T-cell (primary cell): ENCODE data around the gene CDH8. TPM values are rescaled to one million over a fixed set of nuclear protein-coding genes. Genes with fewer than 3 reads are reported as not detected.

Experiments used
- ATAC-seq, 4 experiments: fragments of 200-7000 bp in 3 of 4; fragments of 150-1000 bp in 1 of 4; cut with Tn5 transposase; replicated peaks in 1 of 4; 1 replicate in 3 of 4; 2 replicates in 1 of 4; pipeline ENCODE4 v1.10.0; 2021; ENCODE audit warnings: moderate library complexity in 3 of 4, mild to moderate bottlenecking in 2 of 4, moderate number of reproducible peaks in 1 of 4
- CTCF ChIA-PET, 2 donors: fragments of 300-600 bp; sonication (Branson Sonifier 250); formaldehyde crosslinking; loops; one replicate each; lab custom pipeline; 2022; ENCODE audit warnings: antibody characterized with exemption in 2 of 2; lab: Charles Lee
- POLR2A ChIA-PET, 2 donors: fragments of 300-600 bp; sonication (Branson Sonifier 250); formaldehyde crosslinking; loops; one replicate each; lab custom pipeline; 2022; ENCODE audit warnings: antibody characterized with exemption in 2 of 2; lab: Charles Lee
- DNase-seq, 35 experiments: peaks; one replicate each; pipeline versions ENCODE4 v3.0.0 to v3.0.0-alpha.2; 2013 to 2023
- H3K27ac ChIP-seq: one replicate; pipeline ENCODE4 v1.5.1; 2013; ENCODE audit warnings: low read length
- H3K27me3 ChIP-seq, 2 experiments: replicated peaks in 1 of 2; 1 replicate in 1 of 2; 2 replicates in 1 of 2; pipeline versions ENCODE4 v1.6.1 to v1.7.0; 2013; ENCODE audit warnings: low read length in 1 of 2, mixed read lengths in 1 of 2; ENCODE audit not compliant: control insufficient read depth in 2 of 2, insufficient read depth in 2 of 2; ENCODE audit errors: extremely low read depth in 1 of 2
- H3K36me3 ChIP-seq, 2 donors: 1 replicate in 1 of 2; 2 replicates in 1 of 2; pipeline versions ENCODE4 v1.6.1 to v1.7.0; 2013; ENCODE audit warnings: low read length in 1 of 2; ENCODE audit not compliant: control insufficient read depth in 2 of 2, insufficient read depth in 1 of 2; ENCODE audit errors: extremely low read depth in 1 of 2
- H3K4me1 ChIP-seq, 2 experiments: 1 replicate in 1 of 2; 2 replicates in 1 of 2; pipeline versions ENCODE4 v1.6.1 to v1.7.0; 2013; ENCODE audit warnings: low read length in 2 of 2, mixed read lengths in 1 of 2; ENCODE audit not compliant: insufficient read depth in 2 of 2, control insufficient read depth in 1 of 2; ENCODE audit errors: extremely low read depth in 1 of 2
- H3K4me3 ChIP-seq, 2 donors: 1 replicate in 1 of 2; 2 replicates in 1 of 2; pipeline versions ENCODE4 v1.5.1 to v1.7.0; 2013; ENCODE audit warnings: mild to moderate bottlenecking in 2 of 2, low read length in 1 of 2, moderate library complexity in 1 of 2; ENCODE audit not compliant: control insufficient read depth in 1 of 2; ENCODE audit errors: extremely low read depth in 1 of 2
- H3K9me3 ChIP-seq: 2 replicates; pipeline ENCODE4 v1.7.0; 2013
- H3K27ac Mint-ChIP-seq, 2 donors: one replicate each; pipeline ENCODE4 v1.8.0; 2020 to 2021; ENCODE audit warnings: mild to moderate bottlenecking in 2 of 2, mixed read lengths in 2 of 2
- H3K27me3 Mint-ChIP-seq, 2 donors: one replicate each; pipeline ENCODE4 v1.8.0; 2021 to 2022; ENCODE audit warnings: mixed read lengths in 2 of 2
- H3K36me3 Mint-ChIP-seq: one replicate; pipeline ENCODE4 v1.8.0; 2021; ENCODE audit warnings: mixed read lengths
- H3K4me1 Mint-ChIP-seq, 3 donors: one replicate each; pipeline ENCODE4 v1.8.0; 2020 to 2022; ENCODE audit warnings: mixed read lengths in 3 of 3, mild to moderate bottlenecking in 1 of 3
- H3K4me3 Mint-ChIP-seq, 3 donors: one replicate each; pipeline ENCODE4 v1.8.0; 2020 to 2022; ENCODE audit warnings: mild to moderate bottlenecking in 3 of 3, mixed read lengths in 3 of 3, moderate library complexity in 3 of 3
- H3K9me3 Mint-ChIP-seq, 3 donors: one replicate each; pipeline ENCODE4 v1.8.0; 2020 to 2022; ENCODE audit warnings: mixed read lengths in 3 of 3
- WGBS: methylation state at CpG from one replicate; pipeline ENCODE4 v1.1.5; 2013; ENCODE audit warnings: missing lambda C conversion rate; ENCODE audit not compliant: insufficient coverage; 5-methylcytosine and 5-hydroxymethylcytosine counted together
- total RNA-seq, 35 experiments: library from RNA in 6 of 35; stranded (reverse) in 6 of 35; fragments of 120-200 nt in 1 of 35; gene quantifications; one replicate each; pipeline versions ENCODE4 v1.2.1 to v1.2.4 and lab custom pipeline; 2013 to 2026

CDH8 gene
- total RNA-seq, 5 donors from 2014 or later (not counting 1 experiment from before 2014, with no cell fraction given) = 0.39 to 1.0 TPM; not detected in 3

DNA sequence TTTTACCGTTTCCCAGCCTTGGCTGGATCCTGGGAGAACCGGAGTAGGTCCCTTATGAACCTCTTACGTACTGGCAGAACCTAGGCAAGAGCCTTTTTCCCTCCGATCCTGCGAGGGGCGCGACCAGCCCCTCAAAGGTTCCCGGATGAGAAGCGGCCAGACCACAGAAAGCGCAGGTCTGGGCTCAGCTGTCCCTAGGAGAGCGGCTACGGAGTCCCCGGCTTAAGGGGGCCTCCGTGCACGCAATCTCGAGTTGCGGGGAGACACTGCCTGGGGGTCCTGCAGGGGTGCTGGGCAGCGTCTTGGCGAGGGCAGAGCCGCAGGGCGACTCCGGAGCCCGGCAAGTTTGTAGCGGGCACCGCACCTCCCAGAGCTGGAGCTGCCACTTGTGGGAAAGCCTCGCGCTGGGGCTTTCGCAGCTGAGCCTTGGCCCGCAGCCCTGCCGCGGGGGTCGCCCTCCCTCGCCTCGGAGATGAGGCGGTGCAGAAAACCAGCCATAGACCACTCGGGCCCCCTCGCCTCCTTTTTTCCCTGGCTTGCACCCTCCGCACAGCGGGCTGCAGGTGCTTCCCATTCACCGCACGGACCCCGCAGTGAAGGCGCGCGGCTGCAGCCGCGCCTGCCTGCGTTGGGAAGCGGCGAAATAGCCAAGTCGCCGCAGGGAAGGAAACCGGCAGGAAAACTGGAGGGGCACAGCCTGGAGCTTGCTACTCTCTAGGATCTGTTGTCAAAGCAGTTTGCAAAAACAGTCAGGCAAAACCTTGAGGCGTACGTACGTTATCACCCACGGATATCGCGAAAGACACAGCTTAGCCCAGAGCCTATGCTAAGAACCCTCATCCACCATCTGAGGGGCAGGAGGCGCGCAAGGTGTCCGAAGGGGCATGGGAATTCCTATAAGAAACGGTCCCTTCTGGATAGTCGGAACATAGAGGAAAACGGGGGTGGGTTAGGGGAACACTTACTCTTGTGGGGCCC lies 834 bp downstream of the CDH8 start:
- 8% methylated on average over 58 of the region's 65 CpGs for WGBS
- CTCF ChIA-PET = no interaction called here
- no peaks in the 10 kb centered on the region for H3K4me1 Mint-ChIP-seq
- H3K4me3 Mint-ChIP-seq = no peak overlapping the region
- DNase-seq (no peak), ATAC-seq (no peak)
- H3K27me3 Mint-ChIP-seq = peaks cover 18 to 24% of the 10 kb centered on the region in 2 donors
- H3K36me3 Mint-ChIP-seq = no peaks in the 10 kb centered on the region
- Histone ChIP-seq H3K27ac (no peak overlapping the region), H3K4me1 (no peaks in the 10 kb centered on the region), H3K9me3 (no peaks in the 10 kb centered on the region), H3K27me3 (peaks cover 12 to 29% of the 10 kb centered on the region in 2 experiments), H3K36me3 (no peaks in the 10 kb centered on the region), H3K4me3 (no peak overlapping the region)
- POLR2A ChIA-PET = no interaction called here
- no peak overlapping the region for H3K27ac Mint-ChIP-seq
- peaks cover 13 to 27% (median 14%) of the 10 kb centered on the region in 3 donors for H3K9me3 Mint-ChIP-seq

DNA sequence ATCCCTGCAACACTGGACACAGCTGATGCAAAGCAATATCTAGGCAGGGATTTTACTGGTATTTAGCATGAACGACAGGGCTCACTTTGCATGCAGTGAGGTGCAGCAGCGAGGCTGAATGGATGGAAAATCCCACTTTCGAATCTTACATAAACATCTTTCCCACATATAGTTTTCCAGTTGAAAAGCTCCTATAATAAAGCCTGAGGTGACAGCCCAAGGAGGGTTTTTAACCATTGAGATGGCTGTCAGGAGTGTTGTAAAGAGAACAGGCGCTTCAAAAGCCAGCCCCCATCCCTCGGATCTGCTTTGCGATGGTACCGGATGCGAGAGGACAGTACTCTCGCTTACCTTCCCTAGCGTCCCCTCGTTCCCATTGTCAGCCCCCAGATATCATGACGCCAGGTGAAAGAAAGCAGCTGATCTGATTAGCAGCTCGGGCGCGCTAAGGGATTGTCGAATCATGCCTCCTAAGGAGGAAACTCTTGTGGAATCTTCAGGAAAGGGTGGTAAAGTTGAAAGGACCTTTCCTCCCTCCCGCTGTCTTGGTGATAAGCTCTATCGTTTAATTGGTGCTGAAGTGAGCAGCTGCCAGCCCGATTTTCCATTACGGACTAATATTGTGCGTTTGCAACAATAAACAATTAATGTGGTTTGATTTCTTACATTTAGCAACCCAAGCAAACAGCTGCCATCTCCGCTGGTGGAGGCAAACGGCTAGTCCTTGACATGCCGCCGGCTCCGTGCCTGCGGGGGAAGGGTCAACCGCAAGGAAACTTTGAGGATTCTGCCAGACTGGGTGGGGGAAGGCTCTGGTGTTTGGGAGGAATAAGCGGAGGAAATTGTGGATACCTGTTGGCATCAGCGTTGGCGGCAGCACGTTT lies 1.8 kb downstream of the CDH8 start:
- no peaks in the 10 kb centered on the region for H3K36me3 ChIP-seq
- CTCF ChIA-PET = no interaction called here
- peaks cover 12 to 29% of the 10 kb centered on the region in 2 experiments for H3K27me3 ChIP-seq
- Mint-ChIP-seq H3K27ac (no peak overlapping the region), H3K4me1 (no peaks in the 10 kb centered on the region), H3K36me3 (no peaks in the 10 kb centered on the region), H3K4me3 (no peak overlapping the region), H3K9me3 (peaks cover 14 to 28% (median 19%) of the 10 kb centered on the region in 3 donors), H3K27me3 (peaks cover 18 to 24% of the 10 kb centered on the region in 2 donors)
- no peak overlapping the region for H3K4me3 ChIP-seq
- no peak overlapping the region for H3K27ac ChIP-seq
- DNase-seq (no peak), ATAC-seq (no peak)
- POLR2A ChIA-PET = no interaction called here
- no peaks in the 10 kb centered on the region for H3K4me1 ChIP-seq
- 12% methylated on average over 15 of the region's 32 CpGs for WGBS
- H3K9me3 ChIP-seq = no peaks in the 10 kb centered on the region

DNA sequence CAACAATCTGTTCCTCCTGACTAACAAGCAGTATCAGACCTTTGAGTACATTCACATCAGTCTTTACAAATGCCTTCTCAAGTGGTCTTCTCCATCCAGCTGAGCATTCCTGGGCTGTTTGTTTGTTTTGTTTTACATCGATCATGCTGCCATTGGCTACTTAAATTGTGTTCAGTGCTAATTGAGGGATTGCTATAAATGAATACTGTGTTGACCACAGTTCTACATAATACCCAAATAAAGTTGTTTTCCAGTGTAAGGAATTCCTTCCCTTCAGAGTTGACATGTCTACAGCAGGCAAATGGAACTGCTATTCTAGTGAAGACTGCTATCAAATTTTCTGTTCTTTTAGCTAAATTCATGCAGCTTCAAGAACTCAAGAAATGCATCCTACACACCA lies 3.2 kb downstream of the CDH8 start:
- Histone ChIP-seq H3K36me3 (no peaks in the 10 kb centered on the region), H3K9me3 (no peaks in the 10 kb centered on the region), H3K4me1 (no peaks in the 10 kb centered on the region), H3K4me3 (no peak overlapping the region), H3K27me3 (peaks cover 12 to 29% of the 10 kb centered on the region in 2 experiments), H3K27ac (no peak overlapping the region)
- no peak for DNase-seq
- ChIA-PET POLR2A (no interaction called here), CTCF (no interaction called here)
- Mint-ChIP-seq H3K4me1 (no peaks in the 10 kb centered on the region), H3K9me3 (peaks cover 10 to 39% (median 19%) of the 10 kb centered on the region in 3 donors), H3K27me3 (peaks cover 12 to 24% of the 10 kb centered on the region in 2 donors), H3K4me3 (no peak overlapping the region), H3K36me3 (no peaks in the 10 kb centered on the region), H3K27ac (no peak overlapping the region)
- ATAC-seq = no peak
- WGBS = no CpG with 5 or more reads among the region's 1 CpG

DNA sequence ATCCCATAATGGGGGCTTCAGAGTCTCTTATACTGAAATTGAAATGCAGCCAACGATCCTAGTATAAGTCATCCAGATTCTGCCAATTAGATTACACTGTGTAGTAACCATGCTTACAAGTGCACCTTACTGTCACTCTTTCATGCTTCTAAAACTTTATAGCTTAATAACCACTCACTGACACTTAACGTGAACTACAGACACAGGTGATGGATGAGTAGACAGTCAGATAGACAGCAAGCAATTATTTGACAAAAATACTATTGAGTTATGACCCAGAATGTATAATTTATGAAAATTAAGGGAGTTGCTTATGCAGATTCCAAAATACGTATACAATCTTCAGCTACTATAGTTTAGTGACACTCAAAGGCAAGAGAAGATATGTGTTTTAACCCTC lies 6.3 kb downstream of the CDH8 start:
- H3K4me1 ChIP-seq = no peaks in the 10 kb centered on the region
- H3K36me3 ChIP-seq = no peaks in the 10 kb centered on the region
- H3K27me3 ChIP-seq = peaks cover 7% of the 10 kb centered on the region in 2 experiments
- no peaks in the 10 kb centered on the region for H3K9me3 ChIP-seq
- H3K27ac ChIP-seq = no peak overlapping the region
- Mint-ChIP-seq H3K4me1 (no peaks in the 10 kb centered on the region), H3K4me3 (no peak overlapping the region), H3K36me3 (no peaks in the 10 kb centered on the region), H3K27ac (no peak overlapping the region), H3K27me3 (peaks cover 10 to 12% of the 10 kb centered on the region in 2 donors), H3K9me3 (peaks cover 15 to 33% (median 19%) of the 10 kb centered on the region in 3 donors)
- CTCF ChIA-PET = no interaction called here
- no peak overlapping the region for H3K4me3 ChIP-seq
- no CpG with 5 or more reads among the region's 3 CpGs for WGBS
- POLR2A ChIA-PET = no interaction called here
- ATAC-seq (no peak), DNase-seq (no peak)

DNA sequence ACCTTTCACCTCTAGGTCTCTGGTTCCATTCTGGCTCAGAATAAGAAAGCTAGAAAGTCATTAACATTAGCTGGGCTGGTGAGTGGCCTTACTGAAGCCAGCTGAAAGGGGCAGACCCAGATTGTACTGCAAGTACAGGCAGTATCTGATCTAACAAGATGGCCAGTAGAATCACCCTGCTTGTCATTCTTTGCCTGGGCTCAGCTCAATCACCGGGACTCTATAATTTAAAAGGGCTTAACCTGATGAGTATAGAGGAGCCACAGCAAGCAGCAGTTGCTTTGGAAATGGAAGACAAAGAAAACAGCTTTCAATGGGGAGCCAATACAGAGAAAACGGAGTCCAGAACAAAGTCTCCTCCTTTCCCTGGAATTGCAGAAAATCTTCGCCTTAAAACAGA lies 13.6 kb downstream of the CDH8 start:
- ChIA-PET POLR2A (no interaction called here), CTCF (no interaction called here)
- no peak for ATAC-seq
- H3K4me1 ChIP-seq = no peaks in the 10 kb centered on the region
- H3K9me3 Mint-ChIP-seq = peaks cover 4 to 28% (median 16%) of the 10 kb centered on the region in 3 donors
- no peak overlapping the region for H3K4me3 ChIP-seq
- no peak overlapping the region for H3K27ac ChIP-seq
- no peak overlapping the region for H3K27ac Mint-ChIP-seq
- H3K27me3 ChIP-seq = no peaks in the 10 kb centered on the region
- H3K27me3 Mint-ChIP-seq = no peaks in the 10 kb centered on the region
- no peaks in the 10 kb centered on the region for H3K4me1 Mint-ChIP-seq
- no peak overlapping the region for H3K4me3 Mint-ChIP-seq
- no peaks in the 10 kb centered on the region for H3K36me3 Mint-ChIP-seq
- no peaks in the 10 kb centered on the region for H3K36me3 ChIP-seq
- 72% methylated on average over 3 of the region's 3 CpGs for WGBS
- DNase-seq = no peak
- H3K9me3 ChIP-seq = no peaks in the 10 kb centered on the region

DNA sequence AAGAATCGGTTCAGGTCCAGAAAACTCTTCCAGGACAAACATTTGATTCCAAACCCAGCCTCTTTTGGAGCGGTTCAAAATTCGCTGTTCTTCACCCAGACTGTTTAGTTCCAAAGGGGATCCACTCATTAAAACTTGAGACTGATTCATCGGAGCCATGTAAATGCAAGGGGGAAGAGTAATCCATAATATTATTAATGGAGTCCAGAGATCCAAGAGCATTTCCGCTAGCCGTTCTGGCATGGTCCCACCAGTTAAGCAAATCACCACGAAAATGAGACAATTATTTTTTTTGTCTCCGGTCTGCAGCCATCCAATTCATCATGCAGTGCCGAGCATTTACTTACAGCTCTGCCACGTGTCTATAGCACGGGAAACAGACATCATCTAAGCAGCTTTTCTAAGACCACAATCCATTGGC lies 15.1 kb downstream of the CDH8 start:
- no peaks in the 10 kb centered on the region for H3K36me3 Mint-ChIP-seq
- H3K27ac Mint-ChIP-seq = no peak overlapping the region

More for the DNA sequence above, 15.1 kb downstream of the CDH8 start:
- WGBS = 20% methylated on average over 8 of the region's 11 CpGs
- ChIA-PET POLR2A (no interaction called here), CTCF (no interaction called here)
- no peak overlapping the region for H3K27ac ChIP-seq
- no peaks in the 10 kb centered on the region for H3K9me3 ChIP-seq
- no peaks in the 10 kb centered on the region for H3K36me3 ChIP-seq
- no peak overlapping the region for H3K4me3 Mint-ChIP-seq
- DNase-seq = no peak
- no peak for ATAC-seq
- peaks cover under 1 to 32% (median 19%) of the 10 kb centered on the region in 3 donors for H3K9me3 Mint-ChIP-seq
- no peaks in the 10 kb centered on the region for H3K4me1 ChIP-seq
- H3K4me3 ChIP-seq = no peak overlapping the region
- no peaks in the 10 kb centered on the region for H3K27me3 ChIP-seq
- no peaks in the 10 kb centered on the region for H3K27me3 Mint-ChIP-seq
- H3K4me1 Mint-ChIP-seq = no peaks in the 10 kb centered on the region
